Stimulated activated CD4-positive, alpha-beta T cell treated with anti-CD3 and anti-CD28 coated beads, Interleukin-1b, Interleukin-23, amount 100 ng/mL, for 24 hours (primary cell): ENCODE results near the gene DEUP1.
A peak's percentile ranks its signal among the peaks of the same experiment; 100 is the strongest.
"Not testable (repeated sequence)": the region's sequence is repeated elsewhere in the genome, so short reads cannot be mapped to it uniquely, and the experiment has no call there.

Source experiments
- DNase-seq, 4 experiments: peaks; one replicate each; pipeline ENCODE4 v3.0.0-alpha.2; 2020; ENCODE audit warnings: low read depth in 4 of 4, low spot score in 1 of 4

DEUP1 gene

GRCh38 chr11:93359396-93359795, 28.9 kb downstream of the DEUP1 start:
- DNase-seq = no peak

- no peak for DNase-seq
These were observed 30.9 kb downstream of the DEUP1 start for GRCh38 chr11:93361435-93361834.

- no peak for DNase-seq
These were observed 37.5 kb downstream of the DEUP1 start for GRCh38 chr11:93368022-93368421.

GRCh38 chr11:93370260-93370659, 39.7 kb downstream of the DEUP1 start:
- no peak for DNase-seq

GRCh38 chr11:93389737-93390136, 59.2 kb downstream of the DEUP1 start:
- no peak for DNase-seq

- DNase-seq = no peak
These were observed 62.3 kb downstream of the DEUP1 start for GRCh38 chr11:93392867-93393266.

- DNase-seq = no peak
These were observed 62.8 kb downstream of the DEUP1 start for GRCh38 chr11:93393386-93393785.

GRCh38 chr11:93394488-93394887, 63.9 kb downstream of the DEUP1 start:
- no peak for DNase-seq

GRCh38 chr11:93396316-93396715, 65.8 kb downstream of the DEUP1 start:
- no peak for DNase-seq

- DNase-seq = no peak
These were observed 73.4 kb downstream of the DEUP1 start for GRCh38 chr11:93403930-93404329.

- no peak for DNase-seq
These were observed 77.3 kb downstream of the DEUP1 start for GRCh38 chr11:93407777-93408401.

GRCh38 chr11:93410441-93410840, 79.9 kb downstream of the DEUP1 start:
- DNase-seq = no peak

GRCh38 chr11:93411705-93412104, 81.2 kb downstream of the DEUP1 start:
- DNase-seq = no peak

- no peak for DNase-seq
These were observed 101.7 kb downstream of the DEUP1 start for GRCh38 chr11:93432247-93432646.

GRCh38 chr11:93443232-93443631, 112.7 kb downstream of the DEUP1 start:
- not testable (repeated sequence) for DNase-seq

- DNase-seq = peak in 1 of 4 experiments; percentile 7
These were observed 114.1 kb downstream of the DEUP1 start for GRCh38 chr11:93444617-93445073.

- no peak for DNase-seq
These were observed 127.7 kb downstream of the DEUP1 start for GRCh38 chr11:93458286-93458685.

GRCh38 chr11:93463666-93464065, 133.1 kb downstream of the DEUP1 start:
- DNase-seq = not testable (repeated sequence)

GRCh38 chr11:93464927-93465540, 134.5 kb downstream of the DEUP1 start:
- no peak for DNase-seq

GRCh38 chr11:93467054-93467453, 136.5 kb downstream of the DEUP1 start:
- DNase-seq = no peak

- DNase-seq = no peak
These were observed 137.7 kb downstream of the DEUP1 start for GRCh38 chr11:93468290-93468689.

GRCh38 chr11:93474123-93474522, 143.6 kb downstream of the DEUP1 start:
- DNase-seq = no peak

GRCh38 chr11:93476796-93477195, 146.3 kb downstream of the DEUP1 start:
- no peak for DNase-seq
